Right cardiac atrium (tissue), 5 donors: ENCODE measurements around the gene STAT4. TPM values are rescaled to one million over a fixed set of nuclear protein-coding genes. Genes with fewer than 3 reads are reported as not detected.
A peak's percentile ranks its signal among the peaks of the same experiment; 100 is the strongest.

Experiments used
- ATAC-seq, 2 donors: fragments of 200-7000 bp; cut with Tn5 transposase; one replicate each; pipeline versions ENCODE4 v1.8.0 to v1.9.1; 2020; ENCODE audit warnings: moderate library complexity in 2 of 2, mild to moderate bottlenecking in 1 of 2
- DNase-seq, 3 donors: peaks; one replicate each; pipeline ENCODE4 v3.0.0-alpha.2; 2020
- H3K27ac ChIP-seq: one replicate; pipeline ENCODE4 v1.5.1; 2013; ENCODE audit warnings: mild to moderate bottlenecking, low read length, control low read depth, moderate library complexity
- H3K27me3 ChIP-seq: one replicate; pipeline ENCODE4 v1.6.1; 2013; ENCODE audit not compliant: control insufficient read depth, insufficient read depth
- H3K4me1 ChIP-seq: one replicate; pipeline ENCODE4 v1.6.1; 2013; ENCODE audit warnings: low read length; ENCODE audit not compliant: control insufficient read depth, insufficient read depth
- H3K4me3 ChIP-seq: one replicate; pipeline ENCODE4 v1.5.1; 2013; ENCODE audit warnings: low read length, control low read depth
- H3K9me3 ChIP-seq: one replicate; pipeline ENCODE4 v1.6.1; 2013; ENCODE audit warnings: low read length; ENCODE audit not compliant: control insufficient read depth
- WGBS: extraction: QIAGEN DNeasy Blood & Tissue Kit; methylation state at CpG from one replicate; pipeline ENCODE4 v1.1.7; 2013; 5-methylcytosine and 5-hydroxymethylcytosine counted together
- intact Hi-C, 4 donors: fragments of 100-400 bp; cut with DNase I; formaldehyde crosslinking; loops; one replicate each; pipeline versions ENCODE4 v1.11.0 to v1.14.0; 2022 to 2023
- polyA plus RNA-seq: library from polyadenylated mRNA; stranded (reverse); fragments of 200-250 nt; gene quantifications from one replicate; pipeline ENCODE4 v1.2.3, GENCODE V29; 2013
- total RNA-seq, 4 donors: library from RNA; stranded (reverse); fragmentation: NEBNext Ultra II Directional; extraction: Animal tissue kit (Norgen Biotek cat#: 25700); gene quantifications; one replicate each; pipeline ENCODE4 v1.2.1, GENCODE V29; 2021
- donor health status: healthy with polysubstance abuse.
- donor health status: DM: no; HTN: yes; CAD: no.
- donor health status: DM: no; HTN: no; CAD: no.
- donor health status: DM: no; HTN: yes; CAD: no; lungs with severe emphysema.
- donor health status: DM: yes; HTN: yes; CAD: no.

The STAT4 gene
- total and polyA plus RNA-seq, 5 donors, result 7.0 to 27.0 (median 18.2) TPM

- intact Hi-C loops, result loop anchor here in 1 of 4 donors (10.0 kb wide), 1 partner anchor 242 kb away; no protein-coding TSS in a partner anchor
These were observed 124.4 kb downstream of the STAT4 start for GRCh38 chr2:191026377-191026776.

GRCh38 chr2:191025135-191025534 is 125.7 kb downstream of the STAT4 start:
- intact Hi-C loops, result loop anchor here in 1 of 4 donors (10.0 kb wide), 1 partner anchor 240 kb away; no protein-coding TSS in a partner anchor

More at GRCh38 chr2:191026377-191026776, 124.4 kb downstream of the STAT4 start:
- WGBS, result 43% methylated on average over 2 of the region's 2 CpGs
- no peak for DNase-seq
- peak in 1 of 2 donors; percentile 35 for ATAC-seq
- no peaks in the 10 kb centered on the region for H3K27me3 ChIP-seq
- H3K4me1 ChIP-seq, result no peaks in the 10 kb centered on the region
- H3K9me3 ChIP-seq, result no peaks in the 10 kb centered on the region
- H3K4me3 ChIP-seq, result no peak overlapping the region
- no peak overlapping the region for H3K27ac ChIP-seq

GRCh38 chr2:191023235-191023679 is 127.5 kb downstream of the STAT4 start:
- ATAC-seq, result no peak
- 73% methylated on average over 7 of the region's 7 CpGs for WGBS
- no peak overlapping the region for H3K27ac ChIP-seq
- DNase-seq, result no peak
- intact Hi-C loops, result loop anchor here in 1 of 4 donors (10.0 kb wide), 1 partner anchor 238 kb away; no protein-coding TSS in a partner anchor
- peaks cover 3% of the 10 kb centered on the region for H3K4me1 ChIP-seq
- H3K27me3 ChIP-seq, result no peaks in the 10 kb centered on the region
- H3K4me3 ChIP-seq, result no peak overlapping the region
- no peaks in the 10 kb centered on the region for H3K9me3 ChIP-seq

More at GRCh38 chr2:191025135-191025534, 125.7 kb downstream of the STAT4 start:
- ATAC-seq (no peak), DNase-seq (no peak)
- H3K4me1 ChIP-seq, result peaks cover 3% of the 10 kb centered on the region
- no peak overlapping the region for H3K4me3 ChIP-seq
- 61% methylated on average over 1 of the region's 1 CpG for WGBS
- H3K9me3 ChIP-seq, result no peaks in the 10 kb centered on the region
- H3K27ac ChIP-seq, result no peak overlapping the region
- H3K27me3 ChIP-seq, result no peaks in the 10 kb centered on the region

- Histone ChIP-seq H3K27ac (peak overlapping the region; percentile 94), H3K27me3 (no peaks in the 10 kb centered on the region), H3K4me1 (peaks cover 3% of the 10 kb centered on the region), H3K9me3 (no peaks in the 10 kb centered on the region), H3K4me3 (peak overlapping the region; percentile 85)
- intact Hi-C loops, result loop anchor here in 1 of 4 donors (10.0 kb wide), 1 partner anchor 236 kb away; no protein-coding TSS in a partner anchor
- ATAC-seq (peak; percentile 56 to 61), DNase-seq (peak; percentile 35 to 62 (median 43))
- WGBS, result 29% methylated on average over 14 of the region's 14 CpGs
These were observed 129.9 kb downstream of the STAT4 start for GRCh38 chr2:191020742-191021381.

GRCh38 chr2:191020221-191020741 is 130.5 kb downstream of the STAT4 start:
- ATAC-seq (peak; percentile 98 to 99), DNase-seq (peak; percentile 93 to 97 (median 97))
- H3K27me3 ChIP-seq, result no peaks in the 10 kb centered on the region
- H3K4me3 ChIP-seq, result peak overlapping the region; percentile 85
- WGBS, result under 1% methylated on average over 59 of the region's 59 CpGs
- H3K27ac ChIP-seq, result peak overlapping the region; percentile 94
- no peaks in the 10 kb centered on the region for H3K9me3 ChIP-seq
- peaks cover 3% of the 10 kb centered on the region for H3K4me1 ChIP-seq
- intact Hi-C loops, result loop anchor here in 1 of 4 donors (10.0 kb wide), 1 partner anchor 235 kb away; no protein-coding TSS in a partner anchor

GRCh38 chr2:191019376-191019775 is 131.4 kb downstream of the STAT4 start:
- WGBS, result 92% methylated on average over 3 of the region's 3 CpGs
- Histone ChIP-seq H3K27me3 (no peaks in the 10 kb centered on the region), H3K4me1 (peaks cover 5% of the 10 kb centered on the region), H3K27ac (no peak overlapping the region), H3K4me3 (no peak overlapping the region), H3K9me3 (no peaks in the 10 kb centered on the region)
- intact Hi-C loops, result no loop called here
- no peak for DNase-seq
- ATAC-seq, result no peak

GRCh38 chr2:191018643-191019119 is 132.1 kb downstream of the STAT4 start:
- Histone ChIP-seq H3K4me1 (peaks cover 5% of the 10 kb centered on the region), H3K27ac (no peak overlapping the region), H3K9me3 (no peaks in the 10 kb centered on the region), H3K27me3 (no peaks in the 10 kb centered on the region), H3K4me3 (no peak overlapping the region)
- ATAC-seq (no peak), DNase-seq (no peak)
- 90% methylated on average over 3 of the region's 3 CpGs for WGBS
- intact Hi-C loops, result no loop called here

GRCh38 chr2:191018048-191018447 is 132.7 kb downstream of the STAT4 start:
- 87% methylated on average over 1 of the region's 1 CpG for WGBS
- no peak for ATAC-seq
- DNase-seq, result no peak
- Histone ChIP-seq H3K4me1 (peaks cover 5% of the 10 kb centered on the region), H3K4me3 (no peak overlapping the region), H3K27ac (no peak overlapping the region), H3K9me3 (no peaks in the 10 kb centered on the region), H3K27me3 (no peaks in the 10 kb centered on the region)
- intact Hi-C loops, result no loop called here

- Histone ChIP-seq H3K27ac (no peak overlapping the region), H3K4me3 (no peak overlapping the region), H3K4me1 (peaks cover 6% of the 10 kb centered on the region), H3K27me3 (no peaks in the 10 kb centered on the region), H3K9me3 (no peaks in the 10 kb centered on the region)
- intact Hi-C loops, result no loop called here
- no peak for ATAC-seq
- DNase-seq, result no peak
- WGBS, result 87% methylated on average over 8 of the region's 8 CpGs
These were observed 135.0 kb downstream of the STAT4 start for GRCh38 chr2:191015831-191016230.

GRCh38 chr2:191015239-191015638 is 135.6 kb downstream of the STAT4 start:
- no peak for ATAC-seq
- intact Hi-C loops, result no loop called here
- DNase-seq, result no peak
- Histone ChIP-seq H3K27me3 (no peaks in the 10 kb centered on the region), H3K9me3 (no peaks in the 10 kb centered on the region), H3K27ac (no peak overlapping the region), H3K4me1 (peaks cover 6% of the 10 kb centered on the region), H3K4me3 (no peak overlapping the region)
- WGBS, result 96% methylated on average over 2 of the region's 2 CpGs

GRCh38 chr2:191014653-191015020 is 136.2 kb downstream of the STAT4 start:
- intact Hi-C loops, result no loop called here
- no peak for ATAC-seq
- H3K9me3 ChIP-seq, result no peaks in the 10 kb centered on the region
- H3K4me1 ChIP-seq, result peaks cover 6% of the 10 kb centered on the region
- H3K4me3 ChIP-seq, result peak overlapping the region; percentile 83
- H3K27ac ChIP-seq, result peak overlapping the region; percentile 90
- WGBS, result 36% methylated on average over 4 of the region's 4 CpGs
- no peak for DNase-seq
- H3K27me3 ChIP-seq, result no peaks in the 10 kb centered on the region
